SK-N-MC (cell line): ENCODE results near the gene KIAA1671.

Source experiments
- DNase-seq: peaks from one replicate; pipeline ENCODE4 v3.0.0-alpha.2; 2011; ENCODE audit warnings: low read depth, low spot score
- H3K27ac ChIP-seq: fragments of 200-600 bp; sonication (generic); 2 replicates; pipeline ENCODE4 v1.5.1; 2016; ENCODE audit warnings: mixed run types
- H3K36me3 ChIP-seq: fragments of 200-600 bp; sonication (generic); 2 replicates; pipeline ENCODE4 v1.6.1; 2017; ENCODE audit warnings: antibody characterized with exemption, low read length, mixed read lengths; ENCODE audit not compliant: insufficient read depth
- H3K4me3 ChIP-seq: fragments of 200-600 bp; sonication (generic); 2 replicates; pipeline ENCODE4 v1.5.1; 2016
- H3K9ac ChIP-seq: fragments of 200-600 bp; sonication (generic); 2 replicates; pipeline ENCODE4 v1.8.0; 2017; ENCODE audit warnings: mixed run types, mixed read lengths; ENCODE audit not compliant: insufficient read length
- H3K9me3 ChIP-seq: fragments of 200-600 bp; sonication (generic); 2 replicates; pipeline ENCODE4 v1.6.1; 2017; ENCODE audit warnings: low read depth, mild to moderate bottlenecking, antibody characterized with exemption, low read length, moderate library complexity, mixed read lengths
- EZH2 ChIP-seq: fragments of 200-600 bp; sonication (generic); IDR thresholded peaks from one replicate; pipeline ENCODE4 v1.6.1; 2017; ENCODE audit warnings: antibody characterized with exemption
- FOXP2 ChIP-seq: optimal IDR thresholded peaks from 2 replicates; pipeline ENCODE3; 2011; ENCODE audit warnings: mild to moderate bottlenecking, moderate library complexity; ENCODE audit not compliant: insufficient read depth; ENCODE audit errors: extremely low read length, control extremely low read depth
- POLR2AphosphoS5 ChIP-seq: IDR thresholded peaks from 2 replicates; pipeline ENCODE4 v1.6.1; 2012; ENCODE audit warnings: mild to moderate bottlenecking, low read depth, low read length, borderline replicate concordance

KIAA1671 gene

GRCh38 chr22:25142102-25142501 lies 189.6 kb downstream of the KIAA1671 start:
- no peak for DNase-seq
- no peaks in the 10 kb centered on the region for H3K9me3 ChIP-seq
- H3K27ac ChIP-seq = no peak overlapping the region
- TF ChIP-seq EZH2 = no peak
- no peak for TF ChIP-seq POLR2AphosphoS5
- TF ChIP-seq FOXP2 = no peak
- H3K9ac ChIP-seq = no peak overlapping the region
- H3K36me3 ChIP-seq = no peaks in the 10 kb centered on the region
- H3K4me3 ChIP-seq = no peak overlapping the region

- no peak for DNase-seq
- TF ChIP-seq FOXP2 (no peak), POLR2AphosphoS5 (no peak), EZH2 (no peak)
- Histone ChIP-seq H3K36me3 (no peaks in the 10 kb centered on the region), H3K9me3 (no peaks in the 10 kb centered on the region), H3K4me3 (no peak overlapping the region), H3K9ac (no peak overlapping the region), H3K27ac (no peak overlapping the region)
Observed at GRCh38 chr22:25143156-25144076, 190.9 kb downstream of the KIAA1671 start.

- Histone ChIP-seq H3K9me3 (no peaks in the 10 kb centered on the region), H3K36me3 (no peaks in the 10 kb centered on the region), H3K27ac (no peak overlapping the region), H3K9ac (no peak overlapping the region), H3K4me3 (no peak overlapping the region)
- DNase-seq = no peak
- TF ChIP-seq POLR2AphosphoS5 = no peak
- no peak for TF ChIP-seq EZH2
- no peak for TF ChIP-seq FOXP2
Observed at GRCh38 chr22:25144522-25144921, 192.0 kb downstream of the KIAA1671 start.

GRCh38 chr22:25146307-25146706 lies 193.8 kb downstream of the KIAA1671 start:
- H3K4me3 ChIP-seq = no peak overlapping the region
- no peak overlapping the region for H3K9ac ChIP-seq
- H3K27ac ChIP-seq = no peak overlapping the region
- H3K36me3 ChIP-seq = no peaks in the 10 kb centered on the region
- DNase-seq = no peak
- TF ChIP-seq FOXP2 = no peak
- TF ChIP-seq POLR2AphosphoS5 = no peak
- TF ChIP-seq EZH2 = no peak
- no peaks in the 10 kb centered on the region for H3K9me3 ChIP-seq

- Histone ChIP-seq H3K27ac (no peak overlapping the region), H3K36me3 (no peaks in the 10 kb centered on the region), H3K9me3 (no peaks in the 10 kb centered on the region), H3K9ac (no peak overlapping the region), H3K4me3 (no peak overlapping the region)
- DNase-seq = no peak
- no peak for TF ChIP-seq POLR2AphosphoS5
- no peak for TF ChIP-seq FOXP2
- no peak for TF ChIP-seq EZH2
Observed at GRCh38 chr22:25146906-25147641, 194.6 kb downstream of the KIAA1671 start.

- H3K4me3 ChIP-seq = no peak overlapping the region
- H3K27ac ChIP-seq = no peak overlapping the region
- TF ChIP-seq POLR2AphosphoS5 (no peak), FOXP2 (no peak), EZH2 (no peak)
- no peak overlapping the region for H3K9ac ChIP-seq
- no peak for DNase-seq
- H3K9me3 ChIP-seq = no peaks in the 10 kb centered on the region
- H3K36me3 ChIP-seq = no peaks in the 10 kb centered on the region
Observed at GRCh38 chr22:25147642-25147928, 195.1 kb downstream of the KIAA1671 start.

GRCh38 chr22:25148149-25148691 lies 195.7 kb downstream of the KIAA1671 start:
- Histone ChIP-seq H3K9me3 (no peaks in the 10 kb centered on the region), H3K36me3 (no peaks in the 10 kb centered on the region), H3K4me3 (no peak overlapping the region), H3K27ac (no peak overlapping the region), H3K9ac (no peak overlapping the region)
- no peak for DNase-seq
- no peak for TF ChIP-seq EZH2
- no peak for TF ChIP-seq POLR2AphosphoS5
- no peak for TF ChIP-seq FOXP2

GRCh38 chr22:25149014-25149413 lies 196.5 kb downstream of the KIAA1671 start:
- H3K27ac ChIP-seq = no peak overlapping the region

More at GRCh38 chr22:25149014-25149413, 196.5 kb downstream of the KIAA1671 start:
- no peak for TF ChIP-seq POLR2AphosphoS5
- TF ChIP-seq EZH2 = no peak
- TF ChIP-seq FOXP2 = no peak
- no peak for DNase-seq
- H3K9ac ChIP-seq = no peak overlapping the region
- H3K36me3 ChIP-seq = no peaks in the 10 kb centered on the region
- no peak overlapping the region for H3K4me3 ChIP-seq
- H3K9me3 ChIP-seq = no peaks in the 10 kb centered on the region
